Suppressor macrophage treated with lipopolysaccharide for 1 hour (primary cell): ENCODE measurements around the gene ZNF775.

ENCODE experiments used
- DNase-seq, 3 donors: peaks; one replicate each; pipeline ENCODE4 v3.0.0-alpha.2; 2020 to 2022

Gene ZNF775

GRCh38 chr7:150444674-150445365, 65.7 kb downstream of the ZNF775 start:
- DNase-seq: no peak

DNA sequence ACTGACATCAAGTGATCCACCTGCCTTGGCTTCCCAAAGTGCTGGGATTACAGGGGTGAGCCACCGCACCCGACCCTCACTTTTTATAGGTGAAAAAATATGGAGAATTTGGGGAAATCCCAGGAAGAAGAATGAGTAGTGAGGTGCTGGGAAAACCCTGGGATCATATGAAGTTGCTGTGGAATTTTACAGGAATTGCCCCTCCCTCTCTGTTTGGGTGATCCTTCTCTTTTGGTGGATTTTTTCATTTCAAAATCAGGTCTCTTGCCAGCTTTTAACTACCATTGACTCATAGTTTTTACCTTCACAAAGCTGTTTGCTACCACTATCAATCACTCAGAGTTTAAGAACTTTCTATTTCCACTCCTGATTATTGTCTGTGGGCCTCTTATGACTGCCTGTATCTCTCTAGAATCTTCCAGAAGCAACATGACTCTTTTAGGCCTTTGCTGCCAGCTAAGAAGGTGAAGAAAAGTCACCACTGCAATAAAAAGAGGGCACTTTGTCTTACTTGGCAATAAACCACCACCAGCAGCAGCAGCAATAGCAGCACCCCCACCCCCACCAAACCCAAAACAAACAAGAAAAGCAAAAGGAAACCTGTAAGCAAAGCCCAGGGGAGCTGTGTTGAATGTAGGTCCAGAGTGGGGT, 67.3 kb downstream of the ZNF775 start:
- peak in 1 of 3 donors; percentile 17 for DNase-seq
